HCT116 (cell line): ENCODE results near the gene TPRG1L.

ENCODE experiments used
- CEBPB ChIP-seq: IDR thresholded peaks from 2 replicates; pipeline ENCODE4 v1.6.1; 2012; ENCODE audit warnings: low read depth
- ELF1 ChIP-seq: IDR thresholded peaks from 2 replicates; pipeline ENCODE4 v1.6.1; 2012; ENCODE audit warnings: low read depth, borderline replicate concordance
- EZH2 ChIP-seq: fragments of 200-600 bp; sonication (generic); IDR thresholded peaks from 2 replicates; pipeline ENCODE4 v1.6.1; 2017; ENCODE audit warnings: antibody characterized with exemption, mixed run types
- EZH2phosphoT487 ChIP-seq: fragments of 200-600 bp; IDR thresholded peaks from 2 replicates; pipeline ENCODE4 v1.6.1; 2018; ENCODE audit warnings: antibody characterized with exemption, borderline replicate concordance
- JUND ChIP-seq: IDR thresholded peaks from 2 replicates; pipeline ENCODE4 v1.6.1; 2012
- POLR2A ChIP-seq: IDR thresholded peaks from 2 replicates; pipeline ENCODE4 v1.7.0; 2011; ENCODE audit warnings: borderline replicate concordance; ENCODE audit not compliant: insufficient read depth, insufficient read length; ENCODE audit errors: extremely low read depth
- POLR2AphosphoS5 ChIP-seq: IDR thresholded peaks from 2 replicates; pipeline ENCODE4 v1.6.1; 2011; ENCODE audit warnings: mild to moderate bottlenecking, low read depth, low read length, moderate library complexity
- SP1 ChIP-seq: IDR thresholded peaks from 2 replicates; pipeline ENCODE4 v1.6.1; 2012; ENCODE audit warnings: low read depth
- TCF7L2 ChIP-seq: IDR thresholded peaks from 2 replicates; pipeline ENCODE4 v1.7.0; 2011; ENCODE audit warnings: borderline replicate concordance, inconsistent platforms; ENCODE audit not compliant: insufficient read depth, insufficient read length; ENCODE audit errors: extremely low read depth
- ZFX ChIP-seq: fragments of 450-650 bp; IDR thresholded peaks from 2 replicates; pipeline ENCODE4 v1.6.1; 2017
- TF ChIP-seq, protein P1 (sequence below), 3 experiments: fragments of 200-600 bp in 1 of 3; sonication (generic) in 1 of 3; IDR thresholded peaks in 2 of 3; conservative IDR thresholded peaks in 1 of 3; 2 replicates each; pipeline ENCODE4 v1.5.1; 2012 to 2017; ENCODE audit warnings: low read depth in 2 of 3, low read length in 2 of 3, antibody characterized with exemption in 1 of 3, borderline replicate concordance in 1 of 3, control low read depth in 1 of 3, mild to moderate bottlenecking in 1 of 3, mixed read lengths in 1 of 3, mixed run types in 1 of 3, moderate library complexity in 1 of 3; ENCODE audit not compliant: insufficient read depth in 1 of 3
- TF ChIP-seq, protein P2 (sequence below): IDR thresholded peaks from 2 replicates; pipeline ENCODE4 v1.6.1; 2012; ENCODE audit warnings: low read depth
- TF ChIP-seq, protein P3 (sequence below): IDR thresholded peaks from 2 replicates; pipeline ENCODE4 v1.6.1; 2012

DNA sequence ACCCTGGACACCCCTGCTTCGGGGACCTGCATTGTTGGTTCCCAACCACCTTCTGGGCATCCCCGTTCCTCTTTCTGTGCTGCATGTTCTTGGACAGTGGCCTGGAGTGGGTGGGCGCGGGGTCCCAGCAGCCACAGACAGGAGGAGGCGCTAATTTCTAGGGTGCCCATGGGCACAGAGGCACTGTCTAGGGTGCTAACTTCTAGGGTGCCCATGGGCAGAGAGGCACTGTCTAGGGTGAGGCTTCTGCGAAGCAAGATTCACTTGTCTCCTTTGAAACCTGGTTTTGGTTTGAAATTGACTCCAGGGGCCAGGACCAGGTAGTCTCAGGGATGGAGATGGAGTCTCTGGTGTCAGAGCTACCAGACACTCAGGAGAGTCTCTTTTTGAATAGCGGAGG lies 12.7 kb upstream of the TPRG1L start:
- TF ChIP-seq EZH2 (no peak), ZFX (no peak), EZH2phosphoT487 (no peak), SP1 (no peak), TCF7L2 (no peak), POLR2A (no peak), CEBPB (no peak), JUND (no peak), POLR2AphosphoS5 (no peak), ELF1 (no peak)
- TF ChIP-seq, protein P1, sequence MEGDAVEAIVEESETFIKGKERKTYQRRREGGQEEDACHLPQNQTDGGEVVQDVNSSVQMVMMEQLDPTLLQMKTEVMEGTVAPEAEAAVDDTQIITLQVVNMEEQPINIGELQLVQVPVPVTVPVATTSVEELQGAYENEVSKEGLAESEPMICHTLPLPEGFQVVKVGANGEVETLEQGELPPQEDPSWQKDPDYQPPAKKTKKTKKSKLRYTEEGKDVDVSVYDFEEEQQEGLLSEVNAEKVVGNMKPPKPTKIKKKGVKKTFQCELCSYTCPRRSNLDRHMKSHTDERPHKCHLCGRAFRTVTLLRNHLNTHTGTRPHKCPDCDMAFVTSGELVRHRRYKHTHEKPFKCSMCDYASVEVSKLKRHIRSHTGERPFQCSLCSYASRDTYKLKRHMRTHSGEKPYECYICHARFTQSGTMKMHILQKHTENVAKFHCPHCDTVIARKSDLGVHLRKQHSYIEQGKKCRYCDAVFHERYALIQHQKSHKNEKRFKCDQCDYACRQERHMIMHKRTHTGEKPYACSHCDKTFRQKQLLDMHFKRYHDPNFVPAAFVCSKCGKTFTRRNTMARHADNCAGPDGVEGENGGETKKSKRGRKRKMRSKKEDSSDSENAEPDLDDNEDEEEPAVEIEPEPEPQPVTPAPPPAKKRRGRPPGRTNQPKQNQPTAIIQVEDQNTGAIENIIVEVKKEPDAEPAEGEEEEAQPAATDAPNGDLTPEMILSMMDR (IDR thresholded peaks at IDR 0.05 in 2 of 3, conservative IDR thresholded peaks at IDR 0.05 in 1 of 3; ENCODE audit: borderline replicate concordance in 1 of 3, insufficient read depth in 1 of 3, low read depth in 2 of 3, low read length in 2 of 3): peak in 1 of 3 experiments; percentile 26; a peak in 1 of 6 replicates
- TF ChIP-seq, protein P2, sequence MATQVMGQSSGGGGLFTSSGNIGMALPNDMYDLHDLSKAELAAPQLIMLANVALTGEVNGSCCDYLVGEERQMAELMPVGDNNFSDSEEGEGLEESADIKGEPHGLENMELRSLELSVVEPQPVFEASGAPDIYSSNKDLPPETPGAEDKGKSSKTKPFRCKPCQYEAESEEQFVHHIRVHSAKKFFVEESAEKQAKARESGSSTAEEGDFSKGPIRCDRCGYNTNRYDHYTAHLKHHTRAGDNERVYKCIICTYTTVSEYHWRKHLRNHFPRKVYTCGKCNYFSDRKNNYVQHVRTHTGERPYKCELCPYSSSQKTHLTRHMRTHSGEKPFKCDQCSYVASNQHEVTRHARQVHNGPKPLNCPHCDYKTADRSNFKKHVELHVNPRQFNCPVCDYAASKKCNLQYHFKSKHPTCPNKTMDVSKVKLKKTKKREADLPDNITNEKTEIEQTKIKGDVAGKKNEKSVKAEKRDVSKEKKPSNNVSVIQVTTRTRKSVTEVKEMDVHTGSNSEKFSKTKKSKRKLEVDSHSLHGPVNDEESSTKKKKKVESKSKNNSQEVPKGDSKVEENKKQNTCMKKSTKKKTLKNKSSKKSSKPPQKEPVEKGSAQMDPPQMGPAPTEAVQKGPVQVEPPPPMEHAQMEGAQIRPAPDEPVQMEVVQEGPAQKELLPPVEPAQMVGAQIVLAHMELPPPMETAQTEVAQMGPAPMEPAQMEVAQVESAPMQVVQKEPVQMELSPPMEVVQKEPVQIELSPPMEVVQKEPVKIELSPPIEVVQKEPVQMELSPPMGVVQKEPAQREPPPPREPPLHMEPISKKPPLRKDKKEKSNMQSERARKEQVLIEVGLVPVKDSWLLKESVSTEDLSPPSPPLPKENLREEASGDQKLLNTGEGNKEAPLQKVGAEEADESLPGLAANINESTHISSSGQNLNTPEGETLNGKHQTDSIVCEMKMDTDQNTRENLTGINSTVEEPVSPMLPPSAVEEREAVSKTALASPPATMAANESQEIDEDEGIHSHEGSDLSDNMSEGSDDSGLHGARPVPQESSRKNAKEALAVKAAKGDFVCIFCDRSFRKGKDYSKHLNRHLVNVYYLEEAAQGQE: no peak
- TF ChIP-seq, protein P3, sequence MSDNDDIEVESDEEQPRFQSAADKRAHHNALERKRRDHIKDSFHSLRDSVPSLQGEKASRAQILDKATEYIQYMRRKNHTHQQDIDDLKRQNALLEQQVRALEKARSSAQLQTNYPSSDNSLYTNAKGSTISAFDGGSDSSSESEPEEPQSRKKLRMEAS: no peak
